ENCODE data around the gene D2HGDH. TPM values are rescaled to one million over a fixed set of nuclear protein-coding genes. Genes with fewer than 3 reads are reported as not detected.

D2HGDH gene
- 10.2 and 20.3 TPM in 2 replicates for total RNA-seq (2016; rRNA removed; fragmentation: Illumina TruSeq; extraction: Trizol)
- total RNA-seq (2016; cell fraction: cytosol; rRNA removed; fragmentation: Illumina TruSeq; extraction: Trizol; ENCODE audit: low read depth): 5.4 and 6.4 TPM in 2 replicates
- 9.1 and 22.3 TPM in 2 replicates for total RNA-seq (2016; cell fraction: insoluble cytoplasmic fraction; rRNA removed; fragmentation: Illumina TruSeq; extraction: Trizol)
- total RNA-seq (2016; cell fraction: membrane; rRNA removed; fragmentation: Illumina TruSeq; extraction: Trizol): 6.5 and 7.3 TPM in 2 replicates
- 18.0 and 21.4 TPM in 2 replicates for total RNA-seq (2016; cell fraction: nucleus; rRNA removed; fragmentation: Illumina TruSeq; extraction: Trizol)
- polyA plus RNA-seq (2011; rRNA removed): 19.2 and 20.5 TPM in 2 replicates
- polyA plus RNA-seq (2011; cell fraction: cytosol; rRNA removed): 6.4 and 12.2 TPM in 2 replicates
- 166 and 260 TPM in 2 replicates for polyA plus RNA-seq (2011; cell fraction: nucleus; rRNA removed)
- 16.1 and 26.4 TPM in 2 replicates for polyA plus RNA-seq (2012)
- polyA plus RNA-seq (2016; cell fraction: cytosol; fragmentation: Illumina TruSeq; extraction: Trizol; ENCODE audit: low read depth): 1.4 and 1.5 TPM in 2 replicates
- polyA plus RNA-seq (2016; cell fraction: insoluble cytoplasmic fraction; fragmentation: Illumina TruSeq; extraction: Trizol; ENCODE audit: low read depth): 7.6 and 10.2 TPM in 2 replicates
- 3.0 and 3.4 TPM in 2 replicates for polyA plus RNA-seq (2016; cell fraction: membrane; fragmentation: Illumina TruSeq; extraction: Trizol; ENCODE audit: low read depth)
- 52.5 and 55.5 TPM in 2 replicates for polyA plus RNA-seq (2016; cell fraction: nucleus; fragmentation: Illumina TruSeq; extraction: Trizol; ENCODE audit: insufficient read depth, low read depth)
- 12.2 and 16.0 TPM in 2 replicates for polyA minus RNA-seq (2011; rRNA and poly(A)+ RNA removed; ENCODE audit: low replicate concordance)
- polyA minus RNA-seq (2011; cell fraction: cytosol; rRNA and poly(A)+ RNA removed): 6.7 and 8.6 TPM in 2 replicates
- polyA minus RNA-seq (2011; cell fraction: nucleus; rRNA and poly(A)+ RNA removed): 21.5 and 26.5 TPM in 2 replicates
- percentile 59 among the genes with signal in this experiment for Bru-seq, nascent RNA
- percentile 60 among the genes with signal in this experiment for BruChase-seq, experiment 1, labeled RNA remaining after a 6-hour chase
- percentile 62 among the genes with signal in this experiment for BruChase-seq, experiment 2, labeled RNA remaining after a 2-hour chase
- long read RNA-seq, experiment 1, partial matches to known transcripts: 5 of 10 reads
- long read RNA-seq, experiment 1, other reads (novel, unspliced or antisense): 2 of 10 reads
- long read RNA-seq, experiment 2, transcript D2HGDH-201 (10 exons, 2,617 nt): major isoform, 11 of 55 reads
- long read RNA-seq, experiment 2, partial matches to known transcripts: 28 of 55 reads
- long read RNA-seq, experiment 2, other reads (novel, unspliced or antisense): 15 of 55 reads

GRCh38 chr2:241734467-241735208 lies at the start of gene D2HGDH:
TSS of gene D2HGDH (plus strand) at chr2:241734630. CDS start at chr2:241735225, 595 bp downstream.
- Histone ChIP-seq H3K9ac (ENCODE audit: insufficient read depth, low read depth, low read length) (peak within 1 kb of the TSS; percentile 98), H3K36me3 (replicated peaks in 1 of 2; ENCODE audit: control insufficient read depth in 1 of 2, insufficient read depth in 2 of 2, low read length in 2 of 2) (no peaks in the 10 kb centered on the region), H3K4me1 (ENCODE audit: insufficient read depth, low read length) (peaks cover 28% of the 10 kb centered on the region), H3K27me3 (ENCODE audit: control insufficient read depth in 1 of 2, insufficient read depth in 2 of 2, low read length in 2 of 2) (no peaks in the 10 kb centered on the region; a peak in 2 of 5 replicates), H3K4me3 (replicated peaks in 1 of 3; ENCODE audit: insufficient read depth in 1 of 3, low read depth in 2 of 3, low read length in 3 of 3) (peak within 1 kb of the TSS; percentile 80 to 100 (median 96)), H3K4me2 (ENCODE audit: low read depth, low read length) (peak within 1 kb of the TSS; percentile 97), H2AFZ (ENCODE audit: low read length) (no peak within 1 kb of the TSS), H3K9me3 (ENCODE audit: low read length) (no peaks in the 10 kb centered on the region), H3K79me2 (ENCODE audit: insufficient read depth, low read length) (peaks cover 3% of the 10 kb centered on the region), H4K20me1 (ENCODE audit: insufficient read depth, low read length) (no peaks in the 10 kb centered on the region), H3K27ac (ENCODE audit: extremely low read length, insufficient read depth, low read length) (peak within 1 kb of the TSS; percentile 91)
- DNase-seq (ENCODE audit: low spot score) (peak; percentile 80), ATAC-seq (peak; percentile 81), FAIRE-seq (no peak)
- ChIA-PET CTCF (ENCODE audit: low intra/inter-chr PET ratio, low total read pairs) (no interaction called here), POLR2A (interaction anchor here (0.5 to 6.5 kb wide), 20 partner anchors 9 to 420 kb away, joined by 3 to 113 read pairs (median 5); partner anchors contain the start of genes DTYMK, GAL3ST2, ING5 and NEU4)
- BruUV-seq (replicated peaks): TSS peak; percentile 87
- intact Hi-C loops (cut with micrococcal nuclease; ENCODE audit: unreplicated experiment) (loop anchor here (1.0 kb wide), 1 partner anchor 39 kb away; no protein-coding TSS in a partner anchor), in situ Hi-C loops (cut with HindIII; ENCODE audit: extremely low pct_ligation_motif_present, low pct_unique_long_range_greater_than_20kb) (loop anchor here (10.0 kb wide), 1 partner anchor 140 kb away; no protein-coding TSS in a partner anchor)
- 1% methylated on average over 28 of the region's 98 CpGs for WGBS (ENCODE audit: low lambda C conversion rate)
- TF ChIP-seq CREBL2 (CRISPR knock-in tag; IDR thresholded peaks at IDR 0.05; ENCODE audit: borderline replicate concordance) (peak; percentile 76; the same call in 1 of the 2 replicates), ZNF749 (CRISPR knock-in tag; IDR thresholded peaks at IDR 0.05; ENCODE audit: borderline replicate concordance) (peak; percentile 80), ZBTB20 (CRISPR knock-in tag; IDR thresholded peaks at IDR 0.05; ENCODE audit: borderline replicate concordance, low read depth) (peak; percentile 22; the same call in 1 of the 2 replicates), ARID2 (CRISPR knock-in tag; IDR thresholded peaks at IDR 0.05; ENCODE audit: borderline replicate concordance) (no peak), HES4 (CRISPR knock-in tag; IDR thresholded peaks at IDR 0.05; ENCODE audit: borderline replicate concordance) (peak; percentile 90), ZFAT (CRISPR knock-in tag; conservative IDR thresholded peaks at IDR 0.05) (0 out of 2 replicates have a peak, but pooled peaks have one; percentile 72), E2F2 (CRISPR knock-in tag; IDR thresholded peaks at IDR 0.05; ENCODE audit: borderline replicate concordance) (no peak)
- TF ChIP-seq, protein P1, sequence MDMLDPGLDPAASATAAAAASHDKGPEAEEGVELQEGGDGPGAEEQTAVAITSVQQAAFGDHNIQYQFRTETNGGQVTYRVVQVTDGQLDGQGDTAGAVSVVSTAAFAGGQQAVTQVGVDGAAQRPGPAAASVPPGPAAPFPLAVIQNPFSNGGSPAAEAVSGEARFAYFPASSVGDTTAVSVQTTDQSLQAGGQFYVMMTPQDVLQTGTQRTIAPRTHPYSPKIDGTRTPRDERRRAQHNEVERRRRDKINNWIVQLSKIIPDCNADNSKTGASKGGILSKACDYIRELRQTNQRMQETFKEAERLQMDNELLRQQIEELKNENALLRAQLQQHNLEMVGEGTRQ (IDR thresholded peaks at IDR 0.05; ENCODE audit: low read depth, low read length): peak; percentile 86
- TF ChIP-seq, protein P1 (CRISPR knock-in tag; IDR thresholded peaks at IDR 0.05; ENCODE audit: borderline replicate concordance): peak; percentile 39; the same call in 1 of the 2 replicates

Measured in HepG2 (cell line).